A549 (cell line): ENCODE measurements around the gene BSND. TPM values are rescaled to one million over a fixed set of nuclear protein-coding genes. Genes with fewer than 3 reads are reported as not detected.

ENCODE experiments used
- ATAC-seq, 2 experiments: fragments of 200-7000 bp in 1 of 2; fragments of >200 bp in 1 of 2; cut with Nextera tagmentation in 1 of 2; cut with Tn5 transposase in 1 of 2; 3 replicates each; pipeline versions ENCODE4 v1.8.0 to v1.9.1; 2018 to 2020; ENCODE audit warnings: mild to moderate bottlenecking in 1 of 2, moderate library complexity in 1 of 2
- CTCF ChIA-PET: fragments of 300-600 bp; sonication (Branson Sonifier 250); formaldehyde crosslinking; extraction: SDS; loops from one replicate; lab custom pipeline; 2021; ENCODE audit warnings: antibody characterized with exemption, inconsistent platforms; lab: Yijun Ruan, JAX
- POLR2A ChIA-PET: fragments of 350-600 bp; formaldehyde crosslinking; extraction: SDS; loops from one replicate; lab custom pipeline; 2021; ENCODE audit warnings: antibody characterized with exemption, inconsistent platforms; lab: Yijun Ruan, JAX
- DNase-seq, 2 experiments: peaks; one replicate each; pipeline versions ENCODE4 v3.0.0 to v3.0.0-alpha.2; 2011 to 2016; ENCODE audit warnings: low read depth in 1 of 2, low spot score in 1 of 2
- FAIRE-seq: peaks from 2 replicates; lab custom pipeline; 2011; peaks lifted over from hg19 to GRCh38; lab: Jason Lieb, UNC
- H3K27ac ChIP-seq, 2 experiments: fragments of >200 bp; sonication (Bioruptor Twin); formaldehyde crosslinking; 3 replicates each; pipeline ENCODE4 v1.5.1; 2016 to 2017
- H3K4me1 ChIP-seq: fragments of >200 bp; sonication (Bioruptor Twin); formaldehyde crosslinking; 3 replicates; pipeline ENCODE4 v1.6.1; 2016
- H3K4me2 ChIP-seq: fragments of >200 bp; sonication (Bioruptor Twin); formaldehyde crosslinking; 3 replicates; pipeline ENCODE4 v1.6.1; 2016
- H3K4me3 ChIP-seq: fragments of >200 bp; sonication (Bioruptor Twin); formaldehyde crosslinking; 3 replicates; pipeline ENCODE4 v1.5.1; 2016
- H3K9me3 ChIP-seq: fragments of >200 bp; sonication (Bioruptor Twin); formaldehyde crosslinking; 3 replicates; pipeline ENCODE4 v1.6.1; 2016
- CBX2 ChIP-seq: fragments of 200-600 bp; sonication (generic); IDR thresholded peaks from 2 replicates; pipeline ENCODE4 v1.6.1; 2016; ENCODE audit warnings: low read depth, mild to moderate bottlenecking, borderline replicate concordance
- CBX8 ChIP-seq: fragments of 200-600 bp; sonication (generic); IDR thresholded peaks from 2 replicates; pipeline ENCODE4 v1.6.1; 2016
- CEBPB ChIP-seq, 2 experiments: fragments of >200 bp in 1 of 2; sonication (Bioruptor Twin) in 1 of 2; formaldehyde crosslinking in 1 of 2; IDR thresholded peaks; 2 replicates each; pipeline ENCODE4 v1.6.1; 2012 to 2016
- CHD2 ChIP-seq: fragments of 150-350 bp; IDR thresholded peaks from 2 replicates; pipeline ENCODE4 v1.6.1; 2014; ENCODE audit warnings: low read length; ENCODE audit not compliant: partially characterized antibody
- E2F6 ChIP-seq: IDR thresholded peaks from 2 replicates; pipeline ENCODE4 v1.6.1; 2012; ENCODE audit warnings: low read depth, borderline replicate concordance
- ELK1 ChIP-seq: fragments of 150-350 bp; IDR thresholded peaks from 2 replicates; pipeline ENCODE4 v1.6.1; 2014; ENCODE audit warnings: low read depth, mild to moderate bottlenecking, low read length
- ESRRA ChIP-seq: fragments of 150-350 bp; IDR thresholded peaks from 2 replicates; pipeline ENCODE4 v1.6.1; 2014; ENCODE audit warnings: mild to moderate bottlenecking, low read length, borderline replicate concordance
- FOSB ChIP-seq: fragments of 250-450 bp; sonication (Bioruptor Pico); IDR thresholded peaks from 2 replicates; pipeline ENCODE4 v1.5.0; 2020; ENCODE audit warnings: mild to moderate bottlenecking, moderate library complexity
- GATA3 ChIP-seq: IDR thresholded peaks from 2 replicates; pipeline ENCODE4 v1.6.1; 2012; ENCODE audit warnings: borderline replicate concordance
- HDAC2 ChIP-seq: fragments of 200-600 bp; sonication (generic); IDR thresholded peaks from 2 replicates; pipeline ENCODE4 v1.6.1; 2016
- NFE2L2 ChIP-seq: fragments of 150-350 bp; conservative IDR thresholded peaks from 2 replicates; pipeline ENCODE4 v1.6.1; 2014; ENCODE audit warnings: low read length
- NPAS2 ChIP-seq: fragments of 250-450 bp; sonication (Bioruptor Pico); IDR thresholded peaks from 2 replicates; pipeline ENCODE4 v1.8.0; 2022; ENCODE audit warnings: mild to moderate bottlenecking, moderate library complexity, borderline replicate concordance
- NR3C1 ChIP-seq: fragments of >200 bp; sonication (Bioruptor Twin); formaldehyde crosslinking; IDR thresholded peaks from 3 replicates; pipeline ENCODE4 v1.6.1; 2017
- PHF8 ChIP-seq: fragments of 200-600 bp; sonication (generic); IDR thresholded peaks from 2 replicates; pipeline ENCODE4 v1.6.1; 2016; ENCODE audit warnings: low read depth, mild to moderate bottlenecking, antibody characterized with exemption, moderate library complexity, borderline replicate concordance
- POLR2A ChIP-seq: IDR thresholded peaks from 2 replicates; pipeline ENCODE4 v1.6.1; 2012; ENCODE audit warnings: mild to moderate bottlenecking, low read length
- POLR2AphosphoS2 ChIP-seq: conservative IDR thresholded peaks from 2 replicates; pipeline ENCODE4 v1.6.1; 2012; ENCODE audit warnings: low read length, improper control_type of control experiment, inconsistent platforms
- RAD21 ChIP-seq, 2 experiments: fragments of >200 bp in 1 of 2; sonication (Bioruptor Twin) in 1 of 2; formaldehyde crosslinking in 1 of 2; IDR thresholded peaks in 1 of 2; conservative IDR thresholded peaks in 1 of 2; 2 replicates in 1 of 2; 3 replicates in 1 of 2; pipeline ENCODE4 v1.6.1; 2012 to 2018; ENCODE audit warnings: inconsistent platforms in 1 of 2
- RFX5 ChIP-seq: fragments of 450-650 bp; IDR thresholded peaks from 2 replicates; pipeline ENCODE4 v1.7.1; 2014; ENCODE audit warnings: antibody characterized with exemption, mild to moderate bottlenecking, moderate library complexity
- SMC3 ChIP-seq: fragments of >200 bp; sonication (Bioruptor Twin); formaldehyde crosslinking; IDR thresholded peaks from 3 replicates; pipeline ENCODE4 v1.6.1; 2018; ENCODE audit warnings: inconsistent platforms
- SREBF2 ChIP-seq: fragments of 450-650 bp; IDR thresholded peaks from 2 replicates; pipeline ENCODE4 v1.6.1; 2014; ENCODE audit warnings: mild to moderate bottlenecking, moderate library complexity
- TP53 ChIP-seq: fragments of 250-450 bp; sonication (Bioruptor Pico); IDR thresholded peaks from 2 replicates; pipeline ENCODE4 v1.5.0; 2021; ENCODE audit warnings: mild to moderate bottlenecking, moderate library complexity
- WGBS: methylation state at CpG from one replicate; pipeline ENCODE4 v1.1.6; 2017; ENCODE audit errors: missing lambda C conversion rate; 5-methylcytosine and 5-hydroxymethylcytosine counted together
- polyA plus RNA-seq, 4 experiments: library from polyadenylated mRNA; depleted of rRNA in 3 of 4; stranded (reverse); fragments of >200 nt; fragmentation: RNase III in 1 of 4; extraction: RNeasy Plus Mini Kit Qiagen cat#74134 plus additional on column Dnase treatment in 1 of 4; gene quantifications; 2 replicates in 3 of 4; 3 replicates in 1 of 4; pipeline ENCODE4 v1.2.3, GENCODE V29; 2011 to 2017
- TF ChIP-seq, protein P1 (sequence below): fragments of >200 bp; sonication (Bioruptor Twin); formaldehyde crosslinking; IDR thresholded peaks from 3 replicates; pipeline ENCODE4 v1.5.1; 2016
- TF ChIP-seq, protein P2 (sequence below): fragments of 450-650 bp; IDR thresholded peaks from 2 replicates; pipeline ENCODE4 v1.6.1; 2014; ENCODE audit warnings: antibody characterized with exemption

Gene BSND
- polyA plus RNA-seq, 2 of the 4 experiments (the other 2 are of a cell fraction) = not detected

DNA sequence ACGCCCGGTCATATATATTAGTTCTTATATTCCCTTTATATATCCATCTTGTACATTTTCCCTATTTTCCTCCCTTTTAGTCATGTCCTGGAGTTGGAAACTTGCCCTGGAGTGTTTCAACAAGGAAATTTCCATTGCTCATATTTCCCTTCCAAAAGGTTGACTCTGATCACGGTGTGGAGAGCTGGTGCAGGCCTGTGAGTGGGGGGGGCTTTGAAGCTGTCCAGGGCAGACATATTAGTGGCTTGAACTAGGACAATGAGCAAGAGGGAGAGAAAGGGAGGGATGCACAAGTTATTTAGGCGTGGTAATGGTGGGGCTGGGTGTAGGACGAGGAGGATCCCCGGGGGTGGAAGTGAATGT, 48.7 kb upstream of the BSND start:
- 52% methylated on average over 6 of the region's 6 CpGs for WGBS
- ChIA-PET CTCF (interaction anchor here (0.6 to 16.6 kb wide), 26 partner anchors 10 to 1110 kb away, joined by 3 to 451 read pairs (median 4); partner anchors contain the start of gene BSND), POLR2A (interaction anchor here (1.5 kb wide), 1 partner anchor 72 kb away, joined by 8 read pairs; no protein-coding TSS in a partner anchor)
- no peak for DNase-seq
- no peak overlapping the region for H3K4me3 ChIP-seq
- TF ChIP-seq E2F6 = no peak
- TF ChIP-seq NFE2L2 = no peak
- TF ChIP-seq TP53 = no peak
- no peak for TF ChIP-seq ESRRA
- no peak for TF ChIP-seq CHD2
- TF ChIP-seq, all 56 proteins: peak for 0
- H3K4me2 ChIP-seq = peak overlapping the region; percentile 92
- FAIRE-seq (no peak), ATAC-seq (peak; percentile 21 to 25; a peak in 4 of 6 replicates)
- H3K4me1 ChIP-seq = peaks cover 20% of the 10 kb centered on the region
- peak overlapping the region; percentile 80 to 85 for H3K27ac ChIP-seq
- peaks cover 5% of the 10 kb centered on the region; the same call in 2 of the 3 replicates for H3K9me3 ChIP-seq

GRCh38 chr1:54950369-54951163, 48.2 kb upstream of the BSND start:
- Histone ChIP-seq H3K4me3 (peak overlapping the region; percentile 21; the same call in 1 of the 3 replicates), H3K4me2 (peak overlapping the region; percentile 92), H3K27ac (peak overlapping the region; percentile 80 to 85), H3K9me3 (peaks cover 5% of the 10 kb centered on the region; the same call in 2 of the 3 replicates), H3K4me1 (peaks cover 19% of the 10 kb centered on the region)
- POLR2A ChIA-PET = interaction anchor here (0.7 to 1.5 kb wide), 2 partner anchors 46 to 71 kb away, joined by 7 to 8 read pairs; no protein-coding TSS in a partner anchor
- peak in 1 of 2 experiments; percentile 54; a peak in 2 of 4 replicates for TF ChIP-seq CEBPB (IDR thresholded peaks at IDR 0.05)
- TF ChIP-seq SMC3 = peak; percentile 85
- TF ChIP-seq HDAC2 = no peak
- no peak for TF ChIP-seq GATA3
- TF ChIP-seq, protein P1, sequence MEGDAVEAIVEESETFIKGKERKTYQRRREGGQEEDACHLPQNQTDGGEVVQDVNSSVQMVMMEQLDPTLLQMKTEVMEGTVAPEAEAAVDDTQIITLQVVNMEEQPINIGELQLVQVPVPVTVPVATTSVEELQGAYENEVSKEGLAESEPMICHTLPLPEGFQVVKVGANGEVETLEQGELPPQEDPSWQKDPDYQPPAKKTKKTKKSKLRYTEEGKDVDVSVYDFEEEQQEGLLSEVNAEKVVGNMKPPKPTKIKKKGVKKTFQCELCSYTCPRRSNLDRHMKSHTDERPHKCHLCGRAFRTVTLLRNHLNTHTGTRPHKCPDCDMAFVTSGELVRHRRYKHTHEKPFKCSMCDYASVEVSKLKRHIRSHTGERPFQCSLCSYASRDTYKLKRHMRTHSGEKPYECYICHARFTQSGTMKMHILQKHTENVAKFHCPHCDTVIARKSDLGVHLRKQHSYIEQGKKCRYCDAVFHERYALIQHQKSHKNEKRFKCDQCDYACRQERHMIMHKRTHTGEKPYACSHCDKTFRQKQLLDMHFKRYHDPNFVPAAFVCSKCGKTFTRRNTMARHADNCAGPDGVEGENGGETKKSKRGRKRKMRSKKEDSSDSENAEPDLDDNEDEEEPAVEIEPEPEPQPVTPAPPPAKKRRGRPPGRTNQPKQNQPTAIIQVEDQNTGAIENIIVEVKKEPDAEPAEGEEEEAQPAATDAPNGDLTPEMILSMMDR = peak; percentile 70
- TF ChIP-seq RAD21 (conservative IDR thresholded peaks at IDR 0.05 in 1 of 2, IDR thresholded peaks at IDR 0.05 in 1 of 2) = peak; percentile 78 to 83
- no peak for TF ChIP-seq POLR2AphosphoS2
- TF ChIP-seq, protein P2, sequence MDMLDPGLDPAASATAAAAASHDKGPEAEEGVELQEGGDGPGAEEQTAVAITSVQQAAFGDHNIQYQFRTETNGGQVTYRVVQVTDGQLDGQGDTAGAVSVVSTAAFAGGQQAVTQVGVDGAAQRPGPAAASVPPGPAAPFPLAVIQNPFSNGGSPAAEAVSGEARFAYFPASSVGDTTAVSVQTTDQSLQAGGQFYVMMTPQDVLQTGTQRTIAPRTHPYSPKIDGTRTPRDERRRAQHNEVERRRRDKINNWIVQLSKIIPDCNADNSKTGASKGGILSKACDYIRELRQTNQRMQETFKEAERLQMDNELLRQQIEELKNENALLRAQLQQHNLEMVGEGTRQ = no peak
- WGBS = 23% methylated on average over 26 of the region's 27 CpGs
- DNase-seq (peak; percentile 69 to 72), ATAC-seq (peak; percentile 84 to 91), FAIRE-seq (no peak)
- CTCF ChIA-PET = interaction anchor here (0.7 to 16.6 kb wide), 30 partner anchors 10 to 302 kb away, joined by 3 to 451 read pairs (median 4); partner anchors contain the start of gene BSND

- ChIA-PET CTCF (interaction anchor here (0.9 to 16.6 kb wide), 6 partner anchors 12 to 70 kb away, joined by 3 to 451 read pairs (median 18); partner anchors contain the start of gene BSND), POLR2A (no interaction called here)
- TF ChIP-seq SMC3 = no peak
- TF ChIP-seq CBX2 = no peak
- TF ChIP-seq SREBF2 = no peak
- no peak for TF ChIP-seq POLR2A
- no peak for TF ChIP-seq RFX5
- TF ChIP-seq ESRRA = no peak
- no peak for TF ChIP-seq PHF8
- no peak for TF ChIP-seq NPAS2
- TF ChIP-seq FOSB (CRISPR knock-in tag) = no peak
- no peak for TF ChIP-seq NR3C1
- no peak for TF ChIP-seq RAD21 (conservative IDR thresholded peaks at IDR 0.05 in 1 of 2, IDR thresholded peaks at IDR 0.05 in 1 of 2)
- no peak for TF ChIP-seq ELK1
- TF ChIP-seq CHD2 = no peak
- no peak for TF ChIP-seq CBX8
- H3K4me2 ChIP-seq = no peak overlapping the region
- H3K9me3 ChIP-seq = peaks cover 5% of the 10 kb centered on the region; the same call in 2 of the 3 replicates
- no peak overlapping the region for H3K27ac ChIP-seq
- no peak for FAIRE-seq
- 81% methylated on average over 4 of the region's 4 CpGs for WGBS
- no peak overlapping the region for H3K4me3 ChIP-seq
- H3K4me1 ChIP-seq = peaks cover 22% of the 10 kb centered on the region
- DNase-seq = no peak
- no peak for ATAC-seq
These were observed 46.9 kb upstream of the BSND start for GRCh38 chr1:54951810-54952226.
